Astrocyte of the spinal cord (primary cell): Measurements from ENCODE around the gene ELMOD1.
"Not testable (repeated sequence)": the region's sequence is repeated elsewhere in the genome, so short reads cannot be mapped to it uniquely, and the experiment has no call there.

Source experiments
- DNase-seq: peaks from one replicate; pipeline ENCODE4 v3.0.0; 2011; ENCODE audit warnings: low read depth, low spot score
- H3K4me3 ChIP-seq: 2 replicates; pipeline ENCODE4 v1.5.1; 2011; ENCODE audit warnings: low read depth, mild to moderate bottlenecking, low read length, moderate library complexity
- CTCF ChIP-seq: IDR thresholded peaks from 2 replicates; pipeline ENCODE4 v1.5.1; 2012; ENCODE audit warnings: low read depth, mild to moderate bottlenecking, low read length, inconsistent platforms
- in situ Hi-C: cut with HindIII; loops from 2 replicates; pipeline ENCODE4 v1.10.0; 2017; ENCODE audit warnings: low sequenced_read_pairs

Gene ELMOD1

DNA sequence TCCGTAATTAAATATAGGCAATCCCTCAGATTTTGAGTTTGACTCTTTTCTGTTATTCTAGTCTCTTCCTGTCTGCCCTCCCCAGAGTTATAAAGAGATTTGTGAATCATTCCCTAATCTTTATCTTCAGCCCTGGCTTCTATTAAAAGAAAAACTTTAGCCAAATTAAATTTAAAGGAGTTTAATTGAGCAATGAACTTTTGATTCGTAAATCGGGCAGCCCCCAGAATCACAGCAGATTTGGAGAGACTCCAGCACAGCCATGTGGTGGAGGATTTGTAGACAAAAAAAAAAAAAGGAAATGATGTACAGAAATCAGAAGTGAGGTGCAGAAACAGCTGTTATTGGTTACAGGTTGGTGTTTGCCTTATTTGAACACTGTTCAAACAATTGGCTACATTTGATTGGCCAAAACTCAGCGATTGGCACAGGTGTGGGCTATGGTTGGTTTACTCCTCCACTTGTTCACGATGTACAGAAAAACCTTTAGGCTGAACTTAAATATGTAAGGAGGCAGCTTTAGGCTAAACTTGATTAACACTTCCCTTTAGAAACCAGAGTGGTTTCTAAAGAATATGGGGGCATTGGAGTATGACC is 23.1 kb upstream of the ELMOD1 start:
- in situ Hi-C loops = no loop called here
- no peak for TF ChIP-seq CTCF
- no peak overlapping the region for H3K4me3 ChIP-seq
- no peak for DNase-seq

- no peak for DNase-seq
- TF ChIP-seq CTCF = no peak
- no peak overlapping the region for H3K4me3 ChIP-seq
- in situ Hi-C loops = no loop called here
Measured at GRCh38 chr11:107570015-107570414, 20.9 kb upstream of the ELMOD1 start.

DNA sequence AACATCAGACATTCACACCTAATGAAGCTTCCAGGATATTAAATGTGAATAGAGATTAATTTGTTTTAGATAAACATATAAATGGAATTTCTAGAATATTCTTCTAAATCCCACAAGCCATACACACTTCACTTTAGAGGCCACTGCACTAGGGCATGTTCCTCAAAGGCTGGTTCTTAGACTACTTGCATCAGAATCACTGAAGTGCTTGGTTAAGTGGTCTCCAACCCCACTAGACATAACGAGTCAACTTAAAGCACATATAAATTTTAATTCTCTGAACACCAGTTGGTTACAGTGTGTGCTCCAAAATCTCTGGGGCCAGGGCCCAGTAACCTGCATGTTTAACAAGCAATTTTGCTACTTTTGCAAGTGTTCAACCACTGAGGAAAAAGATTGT is 17.5 kb upstream of the ELMOD1 start:
- no peak for DNase-seq
- in situ Hi-C loops = no loop called here
- TF ChIP-seq CTCF = no peak
- H3K4me3 ChIP-seq = no peak overlapping the region

GRCh38 chr11:107576497-107577345 is 14.2 kb upstream of the ELMOD1 start:
- H3K4me3 ChIP-seq, in situ Hi-C loops: not testable (repeated sequence)
- peak; percentile 65 for TF ChIP-seq CTCF
- peak; percentile 48 for DNase-seq

DNA sequence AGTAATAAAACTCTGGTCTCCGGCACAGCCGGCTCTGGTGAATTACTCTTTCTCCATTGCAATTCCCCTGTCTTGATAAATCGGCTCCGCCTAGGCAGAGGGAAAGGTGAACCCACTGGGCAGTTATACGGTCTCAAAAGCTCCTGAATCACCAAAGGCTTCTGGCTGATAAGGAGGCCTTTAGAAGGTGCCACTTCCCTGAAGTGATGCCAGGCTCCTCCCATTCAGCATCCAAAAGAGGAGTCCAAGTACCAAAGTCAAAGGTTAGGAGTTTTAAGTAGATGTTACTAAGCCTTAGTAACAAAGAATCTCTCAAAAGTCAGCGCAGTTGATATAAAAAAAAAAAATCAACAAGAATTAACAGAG is 13.6 kb upstream of the ELMOD1 start:
- no peak for DNase-seq
- no peak overlapping the region for H3K4me3 ChIP-seq
- TF ChIP-seq CTCF = no peak
- in situ Hi-C loops = no loop called here

GRCh38 chr11:107579169-107579568 is 11.8 kb upstream of the ELMOD1 start:
- H3K4me3 ChIP-seq, in situ Hi-C loops, DNase-seq: not testable (repeated sequence)

GRCh38 chr11:107581147-107581546 is 9.8 kb upstream of the ELMOD1 start:
- no peak for DNase-seq
- TF ChIP-seq CTCF = no peak
- in situ Hi-C loops = no loop called here

More at GRCh38 chr11:107581147-107581546, 9.8 kb upstream of the ELMOD1 start:
- no peak overlapping the region for H3K4me3 ChIP-seq
